NT2/D1 (cell line): ENCODE data around the gene SCGB1D2.

Experiments used
- DNase-seq: peaks from one replicate; pipeline ENCODE4 v3.0.0-alpha.2; 2011; ENCODE audit warnings: low read depth, low spot score
- H3K27me3 ChIP-seq: 2 replicates; pipeline ENCODE4 v1.6.0; 2011; ENCODE audit warnings: mild to moderate bottlenecking; ENCODE audit not compliant: insufficient read length, insufficient read depth
- H3K36me3 ChIP-seq: 2 replicates; pipeline ENCODE4 v1.6.1; 2011; ENCODE audit warnings: mild to moderate bottlenecking, low read length, mixed read lengths; ENCODE audit not compliant: insufficient read depth, insufficient read length
- H3K4me1 ChIP-seq: 2 replicates; pipeline ENCODE4 v1.5.1; 2011; ENCODE audit not compliant: insufficient read depth, insufficient read length
- H3K4me3 ChIP-seq: 2 replicates; pipeline ENCODE4 v1.5.1; 2011; ENCODE audit warnings: low read depth; ENCODE audit not compliant: insufficient read length
- H3K9ac ChIP-seq: 2 replicates; pipeline ENCODE4 v1.6.0; 2011; ENCODE audit warnings: low read depth; ENCODE audit not compliant: insufficient read length
- H3K9me3 ChIP-seq: 2 replicates; pipeline ENCODE4 v1.5.1; 2011; ENCODE audit warnings: mild to moderate bottlenecking, low read length; ENCODE audit not compliant: insufficient read depth
- SUZ12 ChIP-seq: IDR thresholded peaks from 2 replicates; pipeline ENCODE4 v1.6.1; 2011; ENCODE audit not compliant: insufficient read length, insufficient read depth; ENCODE audit errors: extremely low read depth
- YY1 ChIP-seq: IDR thresholded peaks from 2 replicates; pipeline ENCODE4 v1.6.1; 2011; ENCODE audit not compliant: insufficient read length, insufficient read depth
- ZNF274 ChIP-seq: IDR thresholded peaks from 2 replicates; pipeline ENCODE4 v1.6.1; 2011; ENCODE audit warnings: mild to moderate bottlenecking, low read depth, low read length

Gene SCGB1D2

DNA sequence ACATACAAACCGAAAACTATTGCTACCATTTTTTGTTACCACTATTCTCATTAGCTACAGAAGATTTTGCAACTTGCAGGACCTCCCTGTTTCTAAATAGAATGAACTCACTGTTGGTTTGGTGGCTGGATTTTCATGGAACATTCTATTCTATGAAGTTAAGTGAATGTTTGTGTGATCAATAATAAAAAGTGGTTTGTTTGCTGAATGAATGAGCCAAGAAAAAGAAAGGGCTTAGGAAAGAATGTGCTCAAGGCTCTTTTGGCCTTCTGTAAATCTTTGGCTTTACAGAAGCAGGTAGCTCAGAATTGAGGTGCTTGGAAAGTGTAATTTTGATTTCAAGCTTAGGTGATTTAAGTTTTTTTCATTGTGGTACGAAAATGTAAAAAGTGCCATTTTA is 5.9 kb upstream of the SCGB1D2 start:
- no peak for TF ChIP-seq YY1
- TF ChIP-seq SUZ12: no peak
- no peak for TF ChIP-seq ZNF274
- no peaks in the 10 kb centered on the region for H3K27me3 ChIP-seq

DNA sequence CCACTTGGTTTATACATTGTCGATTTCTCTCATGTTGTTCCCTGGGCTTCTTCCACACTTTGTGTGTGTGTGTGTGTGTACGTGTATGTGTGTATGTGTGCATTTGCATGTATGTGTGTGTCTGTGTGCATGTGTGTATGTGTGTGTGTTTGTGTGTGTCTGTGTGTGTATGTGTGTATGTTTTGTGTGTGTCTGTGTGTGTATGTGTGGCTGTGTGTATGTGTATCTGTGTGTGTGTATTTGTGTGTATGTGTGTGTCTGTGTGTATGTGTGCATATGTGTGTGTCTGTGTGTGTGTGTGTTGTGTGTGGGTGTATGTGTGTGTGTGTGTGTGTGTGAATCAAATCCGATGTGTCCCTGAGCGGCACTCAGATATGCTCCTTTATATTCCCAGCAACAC is 4.5 kb upstream of the SCGB1D2 start:
- no peak overlapping the region for H3K4me3 ChIP-seq
- H3K27me3 ChIP-seq: no peaks in the 10 kb centered on the region
- TF ChIP-seq ZNF274 (no peak), SUZ12 (no peak), YY1 (no peak)
- no peaks in the 10 kb centered on the region for H3K36me3 ChIP-seq
- no peak overlapping the region for H3K9ac ChIP-seq
- DNase-seq: no peak
- H3K4me1 ChIP-seq: peaks cover 5% of the 10 kb centered on the region
- H3K9me3 ChIP-seq: no peaks in the 10 kb centered on the region

More for the DNA sequence above, 5.9 kb upstream of the SCGB1D2 start:
- no peak overlapping the region for H3K4me3 ChIP-seq
- no peak for DNase-seq
- H3K4me1 ChIP-seq: no peaks in the 10 kb centered on the region
- H3K36me3 ChIP-seq: no peaks in the 10 kb centered on the region
- H3K9ac ChIP-seq: no peak overlapping the region
- no peaks in the 10 kb centered on the region for H3K9me3 ChIP-seq

- H3K4me1 ChIP-seq: peaks cover 5% of the 10 kb centered on the region
- no peak for DNase-seq
- no peaks in the 10 kb centered on the region for H3K9me3 ChIP-seq
- no peaks in the 10 kb centered on the region for H3K36me3 ChIP-seq
- no peaks in the 10 kb centered on the region for H3K27me3 ChIP-seq
- no peak overlapping the region for H3K4me3 ChIP-seq
- TF ChIP-seq ZNF274 (no peak), SUZ12 (no peak), YY1 (no peak)
- no peak overlapping the region for H3K9ac ChIP-seq
These were observed 3.9 kb upstream of the SCGB1D2 start for GRCh38 chr11:62238151-62238550.

- TF ChIP-seq ZNF274 (no peak), YY1 (no peak), SUZ12 (no peak)
- Histone ChIP-seq H3K9ac (no peak overlapping the region), H3K4me1 (peaks cover 5% of the 10 kb centered on the region), H3K9me3 (no peaks in the 10 kb centered on the region), H3K4me3 (no peak overlapping the region), H3K27me3 (no peaks in the 10 kb centered on the region), H3K36me3 (no peaks in the 10 kb centered on the region)
- no peak for DNase-seq
These were observed 944 bp upstream of the SCGB1D2 start for GRCh38 chr11:62241095-62241494.

- peaks cover 5% of the 10 kb centered on the region for H3K4me1 ChIP-seq
- no peaks in the 10 kb centered on the region for H3K36me3 ChIP-seq
- no peak overlapping the region for H3K9ac ChIP-seq
- peak; percentile 13 for DNase-seq
- H3K4me3 ChIP-seq: no peak overlapping the region
- H3K27me3 ChIP-seq: no peaks in the 10 kb centered on the region
- peaks cover 1% of the 10 kb centered on the region; the same call in 1 of the 2 replicates for H3K9me3 ChIP-seq
- no peak for TF ChIP-seq SUZ12
- TF ChIP-seq YY1: no peak
- no peak for TF ChIP-seq ZNF274
These were observed 3.3 kb downstream of the SCGB1D2 start for GRCh38 chr11:62245271-62245753.

DNA sequence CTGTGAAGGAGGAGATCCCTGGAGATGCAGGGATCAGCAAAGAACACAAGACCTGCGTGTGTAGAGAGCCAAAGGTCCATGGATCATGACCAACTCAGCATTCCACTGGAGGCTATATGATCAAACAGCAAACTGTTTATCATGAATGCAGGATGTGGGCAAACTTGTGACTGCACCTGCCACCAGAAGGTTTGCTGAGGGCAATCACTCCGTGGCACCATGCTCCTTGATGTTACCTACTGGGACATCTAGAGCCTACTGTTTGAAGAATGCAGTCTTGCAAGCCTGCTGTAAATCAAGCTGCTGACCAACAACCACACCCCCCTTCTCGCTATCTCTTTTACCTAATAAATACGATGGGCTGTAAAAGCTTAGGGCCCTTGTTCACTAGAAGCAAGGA is 9.7 kb downstream of the SCGB1D2 start:
- no peak for TF ChIP-seq ZNF274
- TF ChIP-seq YY1: no peak
- TF ChIP-seq SUZ12: no peak
- H3K9ac ChIP-seq: no peak overlapping the region
- H3K9me3 ChIP-seq: peaks cover 44% of the 10 kb centered on the region
- H3K4me3 ChIP-seq: no peak overlapping the region
- no peaks in the 10 kb centered on the region for H3K4me1 ChIP-seq
- no peaks in the 10 kb centered on the region for H3K27me3 ChIP-seq
- no peak for DNase-seq
- H3K36me3 ChIP-seq: no peaks in the 10 kb centered on the region

GRCh38 chr11:62253999-62254542 is 12.0 kb downstream of the SCGB1D2 start:
- Histone ChIP-seq H3K4me3 (no peak overlapping the region), H3K9ac (no peak overlapping the region), H3K36me3 (no peaks in the 10 kb centered on the region), H3K9me3 (peaks cover 44% of the 10 kb centered on the region), H3K4me1 (no peaks in the 10 kb centered on the region), H3K27me3 (no peaks in the 10 kb centered on the region)
- TF ChIP-seq SUZ12 (no peak), ZNF274 (no peak), YY1 (no peak)
- DNase-seq: no peak

GRCh38 chr11:62256281-62256680 is 14.2 kb downstream of the SCGB1D2 start:
- DNase-seq: no peak
- Histone ChIP-seq H3K27me3 (no peaks in the 10 kb centered on the region), H3K9ac (no peak overlapping the region), H3K9me3 (peaks cover 33% of the 10 kb centered on the region), H3K4me1 (no peaks in the 10 kb centered on the region), H3K36me3 (no peaks in the 10 kb centered on the region), H3K4me3 (no peak overlapping the region)
- no peak for TF ChIP-seq SUZ12
- no peak for TF ChIP-seq YY1
- TF ChIP-seq ZNF274: no peak
